ENCODE results near the gene SPIC.
"Not testable (repeated sequence)": the region's sequence is repeated elsewhere in the genome, so short reads cannot be mapped to it uniquely, and the experiment has no call there.

The SPIC gene

DNA sequence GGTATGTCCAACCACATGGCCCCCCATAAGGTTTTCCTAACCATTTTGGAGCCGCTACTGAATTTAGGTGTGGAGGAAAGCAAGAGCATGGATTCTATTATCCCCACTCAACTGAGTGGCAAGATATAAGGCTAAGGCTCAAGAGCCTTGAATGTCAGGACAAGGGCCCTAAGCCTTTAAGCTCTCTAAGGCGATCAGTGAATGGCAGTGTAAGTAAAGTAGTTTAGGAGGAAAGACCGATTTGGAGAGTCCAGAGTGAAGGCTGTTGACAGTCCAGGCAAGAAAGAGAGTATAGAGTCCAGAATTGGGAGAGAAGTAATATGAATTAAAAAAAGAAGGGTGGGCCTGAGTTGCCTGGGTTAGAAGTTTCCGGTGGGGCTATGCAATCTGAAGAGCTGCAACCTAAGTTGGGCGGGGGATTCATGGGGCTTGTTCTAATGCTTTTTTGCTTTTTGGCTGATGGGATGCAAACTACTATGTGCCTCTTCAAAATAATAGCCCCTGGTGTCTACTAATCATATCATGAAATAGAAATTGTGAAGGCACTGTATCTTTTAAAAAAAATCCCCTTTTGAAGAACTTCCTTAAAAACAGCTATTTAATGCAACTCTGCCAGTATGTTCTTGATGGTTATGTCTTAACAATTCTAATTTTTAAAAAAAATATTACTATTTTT, at the start of gene SPIC:
SPIC (plus strand) TSS at position 626 of the 676 bp plus-strand sequence. CDS start 1,569 bp downstream, outside the sequence.
- in situ Hi-C loops (cut with HindIII; ENCODE audit: low sequenced_read_pairs), result no loop called here

DNA sequence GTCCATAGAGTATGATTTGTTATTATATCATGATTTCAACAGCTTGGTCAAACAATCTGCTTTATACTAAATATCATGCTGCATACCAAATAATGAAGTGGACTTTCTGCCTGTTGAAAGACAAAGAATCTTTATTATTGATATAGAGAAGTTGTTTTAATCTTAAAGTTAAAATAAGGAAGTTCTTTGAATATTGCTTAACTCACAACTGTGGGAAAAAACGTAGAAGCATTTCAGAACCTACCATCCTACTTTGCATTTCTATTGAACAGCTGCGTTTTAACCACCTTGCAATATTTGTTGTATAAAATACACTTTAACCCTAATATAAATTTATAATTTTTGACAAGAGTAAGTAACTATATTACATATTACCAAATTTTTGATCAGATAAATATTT, 44.7 kb upstream of the SPIC start:
- in situ Hi-C loops (cut with HindIII; ENCODE audit: low sequenced_read_pairs), result no loop called here

DNA sequence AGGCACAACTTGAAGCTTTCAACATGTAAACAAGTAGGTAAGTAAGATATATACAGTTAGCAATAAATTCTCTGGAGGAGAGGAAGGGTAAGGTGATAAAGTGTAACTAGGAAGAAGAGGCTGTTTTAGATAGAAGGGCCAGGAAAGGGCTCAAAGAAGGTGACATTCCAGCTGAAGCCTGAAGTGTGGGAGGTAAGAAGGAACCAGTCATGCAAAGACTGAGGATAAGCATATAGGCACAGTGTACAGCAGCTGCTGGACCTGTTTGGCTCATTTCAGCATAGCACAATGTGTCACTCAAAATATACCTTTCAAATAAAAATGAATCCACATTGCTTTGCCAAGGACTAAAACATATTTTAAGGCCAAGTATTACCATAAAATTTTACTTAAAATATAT, 39.0 kb upstream of the SPIC start:
- in situ Hi-C loops (cut with HindIII; ENCODE audit: low sequenced_read_pairs), result no loop called here

DNA sequence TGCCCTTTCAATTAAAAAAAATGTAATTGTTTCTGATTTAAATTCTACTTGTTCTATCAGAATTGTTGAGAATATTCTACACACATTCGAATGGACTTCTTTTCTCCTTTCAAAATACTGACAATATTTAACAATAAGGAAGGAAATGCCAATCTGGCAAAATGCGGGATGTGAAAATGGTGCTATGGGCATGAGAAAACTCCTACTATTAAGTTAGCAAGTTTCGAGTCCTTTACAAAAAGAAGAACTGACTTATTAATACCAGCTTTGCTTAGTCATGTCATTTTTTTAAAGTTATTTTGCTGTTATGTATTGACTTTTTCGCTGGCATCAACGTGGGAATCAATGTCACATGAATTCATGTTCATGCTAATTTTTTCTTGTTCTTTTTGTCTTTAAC, 35.9 kb upstream of the SPIC start:
- in situ Hi-C loops (cut with HindIII; ENCODE audit: low sequenced_read_pairs), result no loop called here

DNA sequence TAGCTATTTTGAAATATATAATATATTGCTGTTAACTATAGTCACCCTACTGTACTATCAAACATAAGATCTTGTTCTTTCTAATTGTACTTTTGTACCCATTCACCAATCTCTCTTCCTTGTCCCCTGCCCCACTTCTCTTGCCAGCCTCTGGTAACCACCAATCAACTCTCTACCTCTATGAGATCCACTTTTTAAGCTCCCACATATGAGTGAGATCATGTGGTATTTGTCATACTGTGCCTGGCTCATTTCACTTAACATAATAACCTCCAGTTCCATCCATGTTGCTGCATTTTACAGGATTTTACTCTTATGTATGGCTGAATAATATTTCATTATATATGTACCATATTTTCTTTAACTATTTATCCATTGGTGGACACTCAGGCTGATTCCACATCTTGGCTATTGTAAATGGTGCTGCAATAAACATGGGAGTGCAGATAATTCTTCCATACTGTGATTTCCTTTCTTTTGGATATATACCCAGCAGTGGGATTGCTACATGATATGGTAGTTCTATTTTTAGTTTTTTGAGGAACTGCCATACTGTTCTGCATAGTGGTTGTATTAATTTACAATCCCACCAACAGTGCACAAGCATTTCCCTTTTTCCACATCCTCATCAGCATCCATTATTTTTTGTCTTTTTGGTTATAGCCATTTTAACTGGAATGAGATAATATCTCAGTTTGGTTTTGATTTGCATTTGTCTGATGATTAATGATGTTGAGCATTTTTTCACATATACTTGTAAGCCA, 33.5 kb upstream of the SPIC start:
- in situ Hi-C loops (cut with HindIII; ENCODE audit: low sequenced_read_pairs), result no loop called here

DNA sequence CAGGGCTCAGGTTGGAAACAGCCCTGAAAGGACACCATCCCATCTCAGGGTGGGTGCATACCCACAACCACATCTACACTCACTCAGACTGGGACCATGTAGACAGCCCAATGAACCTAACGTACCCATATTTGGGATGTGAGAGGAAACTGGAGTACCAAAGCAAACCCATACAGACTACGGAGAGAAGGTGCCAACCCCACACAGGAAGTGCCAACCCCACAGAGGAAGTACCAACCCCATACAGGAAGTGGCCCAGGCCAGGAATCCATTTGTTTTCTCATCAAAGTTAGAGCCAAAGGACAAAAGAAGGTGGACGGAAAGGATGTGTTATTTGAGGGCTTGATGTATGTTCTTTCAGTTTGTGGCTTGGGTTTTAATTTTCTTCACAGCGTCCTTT, 19.5 kb upstream of the SPIC start:
- in situ Hi-C loops (cut with HindIII; ENCODE audit: low sequenced_read_pairs), result no loop called here

DNA sequence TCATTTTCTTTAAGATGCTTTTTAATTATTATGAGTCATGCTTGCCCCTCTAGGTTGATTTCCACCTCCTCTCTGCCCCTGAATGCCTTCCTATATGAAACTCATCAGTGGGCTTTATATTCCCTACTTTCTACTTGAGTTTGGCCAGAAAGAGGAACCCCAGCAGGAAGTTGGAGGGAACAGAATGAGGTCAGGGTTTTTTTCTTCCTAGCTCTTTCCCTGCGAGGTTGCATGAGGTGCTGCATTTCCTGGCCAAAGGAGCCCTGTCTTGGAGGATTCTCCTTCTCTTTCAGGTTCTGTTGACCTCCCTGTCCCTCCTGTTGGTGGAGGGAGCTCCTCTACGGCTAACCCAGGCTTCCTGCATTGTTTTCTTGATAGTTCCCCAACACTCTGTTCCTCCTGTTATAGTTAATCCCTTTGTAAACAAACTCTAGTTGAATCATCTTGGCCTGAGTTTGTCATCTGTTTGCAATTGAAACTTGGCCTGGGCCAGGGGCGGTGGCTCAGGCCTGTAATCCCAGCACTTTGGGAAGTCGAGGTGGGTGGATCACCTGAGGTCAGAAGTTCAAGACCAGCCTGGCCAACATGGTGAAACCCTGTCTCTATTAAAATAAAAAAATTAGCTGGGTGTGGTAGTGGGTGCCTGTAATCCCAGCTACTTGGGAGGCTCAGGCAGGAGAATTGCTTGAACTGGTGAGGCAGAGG, 15.3 kb upstream of the SPIC start:
- in situ Hi-C loops (cut with HindIII; ENCODE audit: low sequenced_read_pairs), result no loop called here

DNA sequence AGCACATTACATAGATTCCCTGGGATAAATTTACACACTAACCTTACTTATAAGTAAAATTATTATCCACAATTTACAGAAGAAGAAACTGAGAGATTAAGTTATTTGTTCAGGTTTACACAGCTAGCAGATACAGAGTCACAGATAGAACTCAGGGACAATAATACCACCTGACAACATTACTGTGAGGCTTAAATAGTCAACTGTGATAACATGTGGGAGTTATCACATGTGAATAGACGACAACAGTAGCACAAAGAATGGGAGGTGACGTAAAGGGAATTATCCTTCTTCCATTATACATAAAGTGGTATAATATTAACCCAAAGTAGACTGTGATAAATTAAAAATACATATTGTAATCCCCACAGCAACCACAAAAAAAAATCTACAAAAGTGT, 6.2 kb upstream of the SPIC start:
- in situ Hi-C loops (cut with HindIII; ENCODE audit: low sequenced_read_pairs), result no loop called here

DNA sequence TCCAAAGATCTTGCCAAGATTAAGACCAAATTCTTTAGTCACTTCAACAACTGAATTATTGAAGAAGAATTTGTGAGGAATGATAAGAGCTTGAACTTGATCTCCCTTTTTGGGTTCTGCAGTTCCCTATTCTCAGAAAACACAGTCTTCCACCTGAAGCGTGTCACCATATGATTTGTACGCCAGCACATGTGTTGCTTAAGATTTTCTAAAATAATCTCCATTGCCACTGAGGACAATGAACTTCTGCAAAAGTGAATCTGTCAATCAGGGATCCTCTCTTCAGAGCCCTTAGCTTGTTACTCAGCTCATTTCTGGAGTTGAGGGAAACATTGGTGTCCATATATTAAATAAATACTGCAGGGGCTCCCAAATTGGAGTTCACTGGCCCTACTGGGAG, 4.2 kb upstream of the SPIC start:
- in situ Hi-C loops (cut with HindIII; ENCODE audit: low sequenced_read_pairs), result no loop called here

DNA sequence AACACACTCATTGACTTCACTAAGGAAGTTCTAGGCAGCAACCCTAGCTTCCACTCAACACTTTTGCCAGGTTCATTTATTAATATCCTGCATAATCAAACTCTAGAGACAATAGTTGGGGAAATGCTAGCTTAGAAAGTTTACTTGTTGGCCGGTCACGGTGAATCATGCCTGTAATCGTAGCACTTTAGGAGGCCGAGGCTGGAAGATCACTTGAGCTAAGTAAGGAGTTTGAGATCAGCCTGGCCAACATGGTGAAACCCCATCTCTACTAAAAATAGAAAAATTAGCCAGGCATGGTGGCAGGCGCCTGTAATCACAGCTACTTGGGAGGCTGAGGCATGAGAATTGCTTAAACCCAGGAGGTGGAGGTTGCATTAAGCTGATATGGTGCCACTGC, 3.3 kb upstream of the SPIC start:
- in situ Hi-C loops (cut with HindIII; ENCODE audit: low sequenced_read_pairs), result not testable (repeated sequence)

DNA sequence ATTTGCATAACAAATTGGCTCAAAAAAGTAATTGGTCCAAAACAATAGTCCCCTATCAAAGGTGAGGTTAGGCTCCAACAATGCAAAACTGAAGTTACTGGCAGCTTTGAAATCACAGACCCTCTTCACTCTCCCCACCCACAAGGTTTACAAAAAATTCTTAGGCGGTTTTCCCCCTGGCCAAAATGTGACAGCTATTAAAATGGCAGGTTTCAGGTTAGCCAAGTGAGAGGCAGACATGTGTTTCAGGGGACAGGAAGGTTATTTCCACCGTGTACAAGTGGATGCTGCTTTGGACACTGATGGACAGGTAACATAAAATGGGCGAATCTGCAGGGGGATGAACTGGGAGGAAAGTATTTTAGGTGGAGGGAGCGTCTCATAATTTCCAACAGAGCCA, 888 bp upstream of the SPIC start:
- in situ Hi-C loops (cut with HindIII; ENCODE audit: low sequenced_read_pairs), result no loop called here

DNA sequence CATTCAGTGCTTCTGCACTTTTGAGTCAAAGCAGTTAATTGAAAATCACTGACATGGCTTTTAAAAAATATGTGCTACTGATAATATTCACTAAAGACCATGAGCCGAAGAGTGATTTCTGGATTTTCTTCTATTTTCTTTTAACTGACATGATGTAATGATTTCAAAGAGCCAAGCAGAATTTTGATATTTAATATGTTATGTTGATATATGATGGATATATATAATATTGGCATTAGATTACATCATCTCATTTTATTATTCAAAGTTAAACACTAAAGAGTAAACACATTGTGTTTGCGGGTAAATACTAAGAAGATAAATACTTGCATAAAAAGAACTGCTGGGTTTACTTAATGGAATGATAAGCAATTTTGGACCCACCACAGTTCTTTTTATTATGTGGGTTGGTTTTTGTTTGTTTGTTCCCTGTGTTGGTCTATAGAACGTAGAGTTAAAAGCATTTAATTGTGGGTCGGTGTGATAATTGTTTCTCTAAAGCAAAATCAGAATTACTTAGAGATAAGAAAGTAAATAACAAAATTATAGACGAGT, 692 bp downstream of the SPIC start:
- in situ Hi-C loops (cut with HindIII; ENCODE audit: low sequenced_read_pairs), result no loop called here

DNA sequence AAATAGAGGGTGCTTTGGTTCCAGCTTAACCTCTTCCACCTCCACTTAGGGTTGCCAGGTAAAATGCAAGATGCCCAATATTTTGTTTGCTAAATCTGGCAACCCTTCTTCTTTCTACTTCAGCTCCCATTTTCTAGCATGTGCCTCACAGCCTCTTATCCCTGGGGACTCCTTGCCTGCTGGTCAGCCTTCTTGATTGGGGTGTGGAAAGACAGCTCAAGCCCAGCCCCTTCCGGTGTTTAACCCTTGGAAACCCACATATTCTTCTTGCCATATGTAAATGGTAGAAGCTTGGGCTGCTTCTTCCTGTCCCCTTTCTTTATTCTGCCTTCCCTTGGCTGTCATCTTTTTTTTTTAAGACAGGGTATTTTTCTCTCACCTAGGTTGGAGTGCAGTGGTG, 5.7 kb downstream of the SPIC start:
- in situ Hi-C loops (cut with HindIII; ENCODE audit: low sequenced_read_pairs), result loop anchor here (5.0 kb wide), 1 partner anchor 34 kb away; no protein-coding TSS in a partner anchor

DNA sequence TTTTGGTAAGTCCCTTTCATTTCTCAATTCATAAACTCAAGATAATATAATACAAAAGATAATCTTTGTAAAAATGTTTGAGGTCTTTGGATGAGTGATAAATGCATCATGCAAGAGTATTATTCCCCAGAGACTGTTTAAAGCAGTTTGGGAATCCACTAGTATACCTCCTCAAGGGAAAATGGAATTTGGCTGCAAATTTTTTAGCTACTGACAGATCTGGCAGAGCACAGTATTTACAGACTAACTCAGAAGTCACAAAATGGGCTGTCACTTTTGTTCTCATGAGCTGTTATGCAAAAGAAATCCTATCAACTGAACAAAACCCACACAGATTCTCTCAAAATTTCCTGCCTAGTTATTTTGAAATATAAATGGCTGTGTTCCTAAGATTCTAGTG, 9.9 kb downstream of the SPIC start:
- in situ Hi-C loops (cut with HindIII; ENCODE audit: low sequenced_read_pairs), result no loop called here

DNA sequence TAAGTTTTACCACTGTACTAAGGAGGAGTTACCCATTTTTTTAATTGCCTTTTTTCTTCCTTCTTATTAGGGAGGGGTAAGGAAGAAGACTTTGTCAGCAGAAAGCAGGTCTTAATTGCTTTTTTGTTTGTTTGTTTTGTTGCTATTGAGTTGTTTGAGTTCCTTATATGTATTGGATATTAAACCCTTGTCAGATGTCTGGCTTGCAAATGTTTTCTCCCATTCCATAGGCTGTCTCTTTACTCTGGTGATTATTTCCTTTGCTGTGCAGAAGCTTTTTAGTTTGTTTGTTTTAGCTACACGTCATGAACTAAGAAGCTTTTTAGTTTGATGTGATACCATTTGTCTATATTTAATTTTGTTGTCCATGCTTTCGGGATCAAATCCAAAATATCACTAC, 13.3 kb downstream of the SPIC start:
- in situ Hi-C loops (cut with HindIII; ENCODE audit: low sequenced_read_pairs), result no loop called here

DNA sequence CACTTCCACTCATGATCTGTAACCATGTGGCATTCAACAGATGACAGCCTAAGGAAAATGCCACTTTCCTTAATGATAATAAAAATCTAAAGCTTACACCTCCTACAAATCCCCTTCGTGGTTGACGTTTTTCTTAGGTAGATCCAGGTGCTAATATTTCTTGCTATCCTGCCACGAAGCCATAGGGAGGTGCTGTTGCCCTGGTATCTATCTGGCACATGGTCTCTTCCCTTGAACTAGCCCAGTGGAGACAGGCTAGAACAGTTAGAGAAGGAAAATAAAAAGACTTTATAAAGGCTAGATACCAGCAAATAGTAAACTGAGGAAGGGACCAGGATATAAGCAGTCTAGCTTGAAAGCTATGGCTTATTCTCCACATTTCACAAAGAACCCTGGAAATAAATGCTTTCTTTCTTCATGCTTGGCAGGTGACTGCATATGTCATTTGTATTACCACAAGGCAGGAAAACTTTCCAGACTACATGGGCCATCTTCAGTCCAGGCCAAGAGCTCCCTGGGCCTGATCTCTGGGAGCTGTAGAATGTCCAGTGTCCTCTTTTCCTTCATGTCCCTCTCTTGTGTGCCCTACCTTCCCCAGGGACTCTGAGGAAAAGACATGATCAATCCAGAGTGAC, 15.3 kb downstream of the SPIC start:
- in situ Hi-C loops (cut with HindIII; ENCODE audit: low sequenced_read_pairs), result no loop called here

DNA sequence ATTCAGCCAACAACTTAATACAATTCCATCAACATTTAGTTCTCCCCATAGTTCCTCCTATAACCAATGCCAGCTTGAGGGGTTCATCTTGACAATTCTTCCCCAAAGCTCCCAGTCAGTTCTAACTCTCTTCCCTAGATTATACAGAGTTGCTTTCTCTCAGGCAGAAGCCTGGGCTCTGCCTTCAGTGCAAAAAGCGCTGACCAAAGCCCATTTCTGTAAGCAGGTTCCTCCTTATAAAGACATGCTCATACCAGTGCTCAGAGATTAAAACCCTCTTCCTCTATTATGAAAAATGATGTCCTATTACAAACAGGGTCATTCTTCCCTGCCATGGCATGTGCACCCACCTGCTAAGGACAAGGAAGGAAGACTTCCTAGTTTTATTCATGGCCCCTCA, 16.2 kb downstream of the SPIC start:
- in situ Hi-C loops (cut with HindIII; ENCODE audit: low sequenced_read_pairs), result no loop called here

DNA sequence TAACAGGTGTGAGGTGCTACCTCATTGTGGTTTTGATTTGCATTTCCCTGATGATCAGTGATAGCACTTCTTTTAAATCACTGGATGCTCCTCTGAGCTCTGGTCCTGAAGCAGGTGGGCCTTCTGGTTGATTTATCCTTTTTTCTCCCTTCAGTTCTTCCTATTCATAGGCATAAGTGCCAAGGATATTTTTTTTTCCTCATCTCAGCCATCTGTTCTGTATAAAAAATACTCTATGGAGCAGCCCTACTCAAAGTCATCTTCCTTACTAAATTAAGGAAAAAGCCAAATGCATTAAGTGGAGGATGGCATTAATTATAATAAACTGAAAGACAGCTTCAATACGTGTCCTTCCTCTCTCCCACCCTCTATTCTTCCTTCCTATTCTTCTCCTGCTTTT, 18.4 kb downstream of the SPIC start:
- in situ Hi-C loops (cut with HindIII; ENCODE audit: low sequenced_read_pairs), result no loop called here

DNA sequence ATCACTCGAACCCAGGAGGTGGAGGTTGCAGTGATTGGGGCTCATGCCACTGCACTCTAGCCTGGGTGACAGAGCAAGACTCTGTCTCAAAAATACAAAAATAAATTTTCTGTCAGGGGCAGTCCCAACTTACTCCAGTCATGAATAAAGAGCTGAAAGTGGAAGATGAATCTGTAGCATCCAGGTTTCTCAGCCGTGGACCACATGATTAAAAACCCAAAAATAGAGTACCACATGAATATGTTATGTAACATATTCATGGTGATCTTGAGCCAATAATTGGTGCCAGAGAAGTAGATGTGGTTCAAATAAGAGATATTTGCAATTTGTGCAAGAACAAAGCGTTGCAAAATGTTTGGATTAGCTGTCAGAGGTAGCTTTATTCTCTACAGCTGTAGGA, 23.1 kb downstream of the SPIC start:
- in situ Hi-C loops (cut with HindIII; ENCODE audit: low sequenced_read_pairs), result no loop called here

DNA sequence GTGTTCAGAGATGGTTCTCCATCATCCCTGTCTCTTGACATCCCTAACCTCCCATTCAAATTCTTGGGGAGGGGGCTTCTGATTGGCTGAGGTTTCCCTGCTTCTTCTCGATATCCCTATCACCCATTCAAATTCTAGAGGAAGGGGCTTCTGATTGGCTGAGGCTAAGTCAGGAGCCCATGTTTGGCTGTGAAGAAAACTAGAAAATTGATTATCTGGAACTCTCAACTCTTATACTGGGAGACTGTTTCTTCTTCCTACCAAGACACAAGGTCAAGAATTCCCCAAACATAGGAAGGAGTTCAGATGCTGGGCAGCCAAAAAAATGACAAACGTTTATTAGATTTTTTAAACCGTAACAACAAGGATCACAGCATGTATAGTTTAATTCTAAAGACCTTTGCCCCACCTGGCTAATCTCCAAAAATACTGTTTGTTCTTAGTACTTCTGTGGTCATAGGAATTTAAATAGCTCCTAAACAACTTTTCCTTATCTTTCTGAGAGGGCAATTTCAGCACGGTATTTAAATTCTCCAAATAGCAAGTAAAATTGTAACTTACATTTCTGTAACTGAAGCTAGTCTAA, 26.4 kb downstream of the SPIC start:
- in situ Hi-C loops (cut with HindIII; ENCODE audit: low sequenced_read_pairs), result no loop called here

DNA sequence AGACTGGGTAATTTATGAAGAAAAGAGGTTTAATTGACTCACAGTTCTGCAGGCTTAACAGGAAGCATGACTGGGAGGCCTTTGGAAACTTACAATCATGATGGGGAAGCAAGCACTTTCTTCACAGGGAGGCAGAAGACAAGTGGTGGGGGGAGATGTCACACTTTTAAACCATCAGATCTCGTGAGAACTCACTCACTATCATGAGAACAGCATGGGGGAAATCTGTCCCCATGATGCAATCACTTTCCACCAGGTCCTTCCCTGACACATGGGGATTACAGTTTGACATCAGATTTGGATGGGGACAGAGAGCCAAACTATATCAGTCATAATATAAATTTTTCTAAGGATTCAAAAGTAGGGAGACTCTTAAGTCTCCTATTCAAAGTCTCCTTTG, 46.0 kb downstream of the SPIC start:
- in situ Hi-C loops (cut with HindIII; ENCODE audit: low sequenced_read_pairs), result no loop called here
